Activated naive CD4-positive, alpha-beta T cell treated with anti-CD3 and anti-CD28 coated beads, Interleukin-2, amount 50 U/mL, for 16 hours (primary cell): ENCODE measurements around the gene SLAIN1.

Experiments
- DNase-seq: peaks from one replicate; pipeline ENCODE4 v3.0.0-alpha.2; 2020

Gene SLAIN1

DNA sequence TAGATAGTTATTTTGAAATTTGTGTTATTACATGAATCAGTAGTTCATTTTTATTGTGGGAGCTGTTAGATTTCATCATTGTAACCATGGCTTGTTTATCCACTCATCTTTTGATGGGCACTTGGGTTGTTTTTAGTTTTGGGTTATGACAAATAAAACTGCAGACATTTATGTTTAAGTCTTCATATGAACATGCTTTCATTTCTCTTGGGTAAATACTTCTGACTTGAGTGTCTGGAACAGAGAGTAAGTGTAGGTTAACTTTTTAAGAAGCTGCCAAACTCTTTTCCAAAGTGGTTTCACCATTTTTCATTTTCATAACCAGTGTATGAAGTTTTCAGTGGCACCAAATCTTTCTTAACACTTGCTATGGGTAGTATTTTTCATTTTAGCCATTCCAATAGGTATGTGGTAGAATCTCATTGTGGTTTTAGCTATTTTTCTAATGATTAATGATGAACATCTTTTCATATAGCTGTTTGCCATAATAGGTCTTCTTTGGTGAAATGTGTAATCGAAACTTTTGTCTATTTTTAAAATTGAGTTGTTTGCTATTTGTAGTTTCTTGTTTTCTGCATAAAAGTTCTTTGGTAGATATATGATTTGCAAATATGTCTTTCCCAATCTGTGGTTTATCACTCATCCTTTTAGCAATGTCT, 17.9 kb downstream of the SLAIN1 start:
- no peak for DNase-seq

DNA sequence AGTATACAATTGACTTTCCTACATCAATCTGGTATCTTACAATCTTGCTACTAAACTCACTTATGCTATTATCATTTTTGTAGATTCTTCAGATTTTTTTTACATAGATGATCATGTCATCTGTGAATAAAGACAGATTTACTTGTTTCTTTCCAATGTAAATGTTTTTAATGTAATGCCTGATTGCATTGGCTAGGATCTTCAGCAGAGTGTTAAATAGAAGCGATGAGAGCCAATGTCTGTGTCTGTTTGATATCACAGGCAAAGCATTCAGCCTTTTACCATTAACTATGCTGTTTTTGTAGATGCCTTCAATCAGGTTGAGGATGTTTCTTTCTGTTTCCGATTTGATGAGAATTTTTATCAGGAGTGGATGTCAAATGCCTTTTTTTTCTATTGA, 19.2 kb downstream of the SLAIN1 start:
- DNase-seq, result no peak

DNA sequence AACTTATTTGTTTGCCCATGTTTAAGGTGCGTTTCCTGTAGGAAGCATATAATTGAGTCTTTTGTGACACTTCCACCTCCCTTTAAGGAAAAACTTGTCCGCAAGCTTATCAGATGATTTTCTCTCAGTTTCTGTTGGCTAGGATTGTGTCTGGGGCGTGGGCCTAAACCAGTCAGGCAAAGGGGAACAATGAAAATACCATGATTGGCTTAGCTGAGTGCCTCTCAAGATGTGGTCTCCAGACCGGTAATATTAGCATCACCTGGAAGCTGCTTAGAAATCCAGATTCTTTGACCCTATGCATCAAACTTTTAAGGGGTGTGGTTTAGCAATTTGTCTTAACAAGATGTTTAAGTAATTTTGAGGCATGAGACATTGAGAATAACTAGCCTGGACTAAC, 20.0 kb downstream of the SLAIN1 start:
- DNase-seq, result no peak

DNA sequence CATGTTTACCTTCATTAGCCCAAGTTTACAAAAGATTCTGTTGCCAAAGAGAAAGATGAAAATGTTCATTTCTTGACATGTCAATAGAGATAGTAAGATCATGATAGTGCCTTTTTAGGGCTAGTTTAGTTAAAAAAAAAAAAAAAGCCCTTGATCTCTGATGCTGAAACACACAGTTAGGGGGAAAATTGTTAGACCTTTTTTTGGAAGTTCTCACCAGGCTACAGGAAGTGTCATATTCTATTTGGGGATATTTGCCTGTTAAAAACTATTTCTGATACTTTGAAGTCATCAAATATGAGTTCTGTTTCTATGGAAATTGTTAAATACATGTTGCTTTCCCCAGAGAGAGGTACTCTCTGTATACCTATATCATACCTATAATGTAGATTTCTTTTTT, 21.6 kb downstream of the SLAIN1 start:
- no peak for DNase-seq

DNA sequence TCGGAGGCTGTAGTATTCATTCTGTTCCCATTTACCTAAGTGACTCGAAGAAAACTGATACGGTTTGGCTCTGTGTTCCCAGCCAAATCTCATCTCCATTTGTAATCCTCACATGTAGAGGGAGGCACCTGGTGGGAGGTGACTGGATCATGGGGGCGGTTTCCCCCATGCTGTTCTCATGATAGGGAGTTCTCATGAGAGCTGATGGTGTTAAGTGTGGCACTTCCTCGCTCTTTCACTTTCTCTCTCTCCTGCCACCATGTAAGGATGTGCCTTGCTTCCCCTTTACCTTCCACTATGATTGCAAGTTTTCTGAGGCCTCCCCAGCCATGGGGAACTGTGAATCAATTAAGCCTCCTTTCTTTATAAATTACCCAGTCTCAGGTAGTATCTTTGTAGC, 23.5 kb downstream of the SLAIN1 start:
- no peak for DNase-seq

DNA sequence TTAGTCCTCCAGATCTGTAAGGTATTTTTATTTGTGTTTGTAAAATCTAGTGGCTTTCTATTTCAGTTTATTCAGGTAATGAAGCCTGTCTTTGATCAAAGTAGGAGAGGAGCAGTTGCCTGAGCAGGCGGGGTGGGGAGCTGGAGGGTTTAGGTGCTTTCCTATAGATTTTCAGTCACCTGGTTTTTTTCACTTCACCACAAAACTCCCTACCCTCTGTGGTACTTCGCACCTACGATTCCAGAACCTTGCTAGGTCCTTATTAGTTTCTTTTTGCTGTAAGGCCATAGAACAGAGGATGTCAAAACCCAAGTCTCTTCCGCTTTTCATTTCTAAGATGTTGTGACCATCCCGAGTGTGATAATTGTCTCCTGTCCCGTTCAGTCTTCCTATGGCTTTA, 26.6 kb downstream of the SLAIN1 start:
- no peak for DNase-seq

DNA sequence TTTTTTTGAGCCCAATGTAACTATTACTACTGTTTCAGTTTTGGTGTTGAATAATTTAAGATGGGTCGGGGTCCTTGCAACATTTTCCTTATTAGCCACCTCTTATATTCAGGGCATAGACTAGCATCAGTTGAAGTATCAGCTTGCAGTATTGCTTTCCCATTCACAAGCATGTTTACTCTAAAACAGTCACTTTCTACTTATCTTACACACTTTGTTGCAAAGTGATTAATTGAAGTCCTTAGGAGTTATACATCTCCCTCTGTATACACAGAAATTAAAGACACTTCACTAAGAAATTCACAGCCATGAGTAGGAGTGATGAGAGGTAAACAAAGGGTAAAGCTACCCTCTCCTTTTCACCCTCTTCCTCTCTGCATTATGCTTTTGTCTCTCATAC, 27.6 kb downstream of the SLAIN1 start:
- no peak for DNase-seq

DNA sequence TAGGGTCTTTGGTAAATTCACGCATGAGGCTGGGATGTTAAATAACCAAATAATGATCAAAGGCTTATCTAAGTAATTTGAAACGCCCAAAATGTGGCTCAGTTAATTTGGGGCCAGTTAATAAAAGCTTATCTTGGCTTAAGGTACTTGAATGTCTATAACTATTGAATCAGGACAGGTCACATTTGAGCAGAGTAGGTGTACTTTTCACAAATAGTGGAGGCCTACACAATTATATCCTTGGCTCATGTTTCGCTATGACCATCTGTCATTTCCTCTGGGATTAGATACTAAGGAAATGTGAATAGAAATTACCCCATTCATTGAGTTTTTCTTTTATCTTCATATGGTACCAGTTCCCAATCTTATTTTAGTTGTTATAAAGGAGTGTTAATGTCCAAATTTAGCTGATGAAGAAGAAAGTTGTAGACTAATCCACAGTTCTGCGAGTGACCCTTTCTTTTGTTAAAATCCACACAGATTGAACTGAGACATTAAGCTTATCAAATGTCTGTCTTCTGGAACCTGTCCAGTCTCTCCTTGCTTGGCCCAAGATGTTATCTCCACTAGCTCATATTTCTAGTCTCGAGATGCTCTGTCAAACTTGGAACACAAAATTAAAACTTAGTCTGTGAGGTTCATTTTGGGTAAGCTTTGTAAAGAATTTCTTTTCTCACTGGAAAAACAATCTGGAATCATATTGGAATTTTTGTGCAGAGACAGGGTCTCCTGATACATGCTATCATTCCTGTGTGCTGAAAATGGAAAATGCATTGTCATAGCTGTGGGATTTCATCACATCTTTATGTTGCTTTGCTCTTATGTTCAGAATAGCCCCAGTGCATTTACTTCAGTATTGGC, 31.0 kb downstream of the SLAIN1 start:
- DNase-seq, result no peak

DNA sequence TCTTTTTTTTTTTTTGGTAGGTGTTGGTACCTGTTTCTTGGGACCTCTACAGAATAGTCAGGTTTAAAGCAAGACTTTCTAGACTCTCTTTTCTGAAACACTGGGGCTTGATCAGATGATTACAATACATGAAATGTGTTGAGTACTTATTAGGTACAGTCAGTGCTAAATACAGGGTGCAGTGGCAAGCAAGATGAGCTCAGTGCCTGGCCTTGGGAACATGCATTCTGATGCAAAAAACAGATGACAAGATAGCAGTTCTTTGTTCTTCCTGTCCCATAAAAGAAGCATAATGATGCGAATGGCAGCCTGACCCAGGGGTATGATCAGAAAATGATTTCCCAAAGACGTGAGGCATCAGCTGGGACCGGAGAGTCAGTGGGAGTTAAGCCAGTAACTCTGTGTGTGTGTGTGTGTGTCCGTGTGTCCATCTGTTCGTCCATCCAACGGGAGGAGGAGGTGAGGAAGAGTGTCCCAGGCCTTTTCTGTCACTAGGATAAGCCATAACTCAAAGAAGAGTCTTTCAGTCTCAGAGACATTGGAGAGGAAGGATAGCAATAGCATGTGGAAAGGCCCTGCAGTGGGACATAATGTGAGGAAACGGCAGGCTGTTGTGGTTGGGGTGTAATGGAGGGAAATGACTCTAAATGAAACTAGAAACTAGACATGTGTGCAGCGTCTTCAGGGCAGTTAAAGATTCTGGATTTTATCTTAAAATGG, 32.2 kb downstream of the SLAIN1 start:
- DNase-seq, result no peak

DNA sequence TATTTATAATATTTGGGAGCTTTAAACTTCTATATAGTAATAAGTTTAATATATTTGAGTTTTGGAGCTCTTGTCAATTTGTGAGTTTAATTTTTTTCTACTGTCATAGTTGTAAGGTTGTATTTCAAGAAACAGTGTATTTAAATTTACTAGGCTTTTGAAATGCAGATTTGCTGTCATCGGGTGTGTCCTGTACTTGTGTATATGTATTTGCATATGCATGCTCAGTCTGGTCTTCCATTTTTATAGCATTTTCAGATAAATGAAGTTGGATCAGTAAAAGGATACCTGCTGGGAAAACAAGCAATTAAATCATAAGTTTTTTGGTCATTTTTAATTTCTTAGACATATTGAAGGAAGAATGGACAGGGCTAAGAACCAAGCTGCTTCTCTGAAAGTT, 33.1 kb downstream of the SLAIN1 start:
- no peak for DNase-seq

DNA sequence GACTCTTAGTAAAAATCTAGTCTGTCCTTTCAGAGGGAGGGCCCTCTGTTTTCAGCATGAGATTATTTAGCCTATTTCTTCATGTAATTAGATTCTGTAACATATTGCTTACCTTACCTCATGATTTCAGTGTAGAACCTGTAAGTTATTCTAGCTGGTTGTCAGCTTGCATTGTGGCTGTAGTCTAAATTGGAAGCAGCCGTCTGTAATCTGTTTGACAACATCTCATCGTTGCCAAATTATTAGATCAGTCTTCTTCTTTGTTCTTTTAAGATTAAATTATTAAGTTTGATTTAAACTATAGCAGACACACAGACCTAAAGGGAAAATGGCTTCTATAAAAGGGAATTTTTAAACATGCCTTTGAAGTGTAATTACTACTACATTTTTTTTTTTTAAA, 34.8 kb downstream of the SLAIN1 start:
- DNase-seq, result no peak

DNA sequence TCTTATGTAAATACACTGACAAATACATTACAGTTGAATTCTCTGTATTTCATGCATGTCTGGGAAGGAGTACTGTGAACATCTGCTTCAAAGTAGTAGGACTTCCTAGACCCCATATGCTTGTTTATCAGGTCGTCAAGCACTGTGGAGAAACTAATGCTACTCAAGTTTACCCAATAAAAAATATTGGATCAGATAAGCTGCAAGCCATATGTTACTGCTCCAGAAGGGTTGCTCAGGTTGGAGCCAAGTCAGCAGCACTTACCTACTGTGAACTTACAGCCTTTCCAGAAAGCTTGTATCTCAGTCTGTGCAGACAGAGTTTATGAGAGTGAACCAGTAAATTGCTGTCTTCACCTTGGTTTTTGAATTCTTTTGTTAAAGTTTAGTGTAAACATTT, 36.2 kb downstream of the SLAIN1 start:
- DNase-seq, result no peak

DNA sequence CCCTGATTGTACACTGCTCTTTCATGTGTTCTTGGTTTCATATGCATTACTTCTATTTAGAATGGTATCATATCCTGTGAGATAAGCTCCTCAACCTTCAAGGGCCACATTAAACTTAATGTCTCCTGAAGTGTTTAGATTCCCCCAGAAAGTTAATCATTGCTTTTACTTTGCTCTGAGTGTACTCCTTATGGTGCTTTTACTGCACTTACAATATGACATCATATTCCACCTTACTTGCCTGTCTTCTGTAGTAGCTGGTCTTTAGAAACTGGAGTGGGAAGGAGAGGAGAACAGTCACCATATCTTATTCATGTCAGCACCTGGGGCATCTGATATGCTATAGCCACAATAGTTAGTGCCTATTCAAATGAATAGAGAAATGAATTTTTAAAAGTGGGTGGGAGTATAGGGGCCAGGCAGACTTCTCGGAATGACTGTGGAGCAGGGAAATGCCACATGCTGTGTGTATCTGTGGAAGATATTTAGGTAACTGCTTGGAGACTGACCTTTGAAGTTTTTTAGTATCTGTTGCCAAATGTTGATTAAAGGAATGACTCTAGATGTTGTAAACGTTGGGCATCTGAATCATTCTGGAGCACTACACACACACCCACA, 40.2 kb downstream of the SLAIN1 start:
- no peak for DNase-seq

DNA sequence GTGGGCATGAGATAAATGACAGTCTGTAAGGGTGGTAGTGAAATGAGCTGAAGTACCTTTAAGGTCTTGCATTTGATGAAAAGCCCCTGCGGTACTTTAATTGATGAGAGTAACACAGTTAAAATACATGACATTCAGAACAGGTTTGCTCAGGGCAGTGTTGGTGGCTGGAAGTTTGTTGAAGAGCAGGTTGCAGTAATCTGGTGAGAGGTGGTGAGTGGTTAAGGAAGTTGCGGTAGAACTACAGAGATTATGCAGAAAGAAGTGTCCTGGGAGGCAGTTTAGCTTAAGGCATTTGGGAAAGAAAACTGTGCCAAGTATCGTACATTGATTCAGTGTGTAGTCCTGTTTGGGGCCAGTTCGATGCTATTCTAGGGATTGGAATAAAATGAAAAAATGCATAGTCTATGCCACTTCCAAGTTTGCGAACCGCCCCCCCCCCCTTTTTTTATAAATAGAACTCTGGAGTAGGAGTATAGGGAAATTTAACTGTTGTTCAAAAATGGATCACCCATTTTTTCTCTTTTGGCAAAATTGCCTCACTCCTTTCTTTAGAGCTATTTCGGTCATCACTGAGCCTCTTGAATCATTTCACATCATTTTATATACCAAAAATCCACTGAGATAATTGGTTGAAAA, 42.7 kb downstream of the SLAIN1 start:
- DNase-seq, result no peak

DNA sequence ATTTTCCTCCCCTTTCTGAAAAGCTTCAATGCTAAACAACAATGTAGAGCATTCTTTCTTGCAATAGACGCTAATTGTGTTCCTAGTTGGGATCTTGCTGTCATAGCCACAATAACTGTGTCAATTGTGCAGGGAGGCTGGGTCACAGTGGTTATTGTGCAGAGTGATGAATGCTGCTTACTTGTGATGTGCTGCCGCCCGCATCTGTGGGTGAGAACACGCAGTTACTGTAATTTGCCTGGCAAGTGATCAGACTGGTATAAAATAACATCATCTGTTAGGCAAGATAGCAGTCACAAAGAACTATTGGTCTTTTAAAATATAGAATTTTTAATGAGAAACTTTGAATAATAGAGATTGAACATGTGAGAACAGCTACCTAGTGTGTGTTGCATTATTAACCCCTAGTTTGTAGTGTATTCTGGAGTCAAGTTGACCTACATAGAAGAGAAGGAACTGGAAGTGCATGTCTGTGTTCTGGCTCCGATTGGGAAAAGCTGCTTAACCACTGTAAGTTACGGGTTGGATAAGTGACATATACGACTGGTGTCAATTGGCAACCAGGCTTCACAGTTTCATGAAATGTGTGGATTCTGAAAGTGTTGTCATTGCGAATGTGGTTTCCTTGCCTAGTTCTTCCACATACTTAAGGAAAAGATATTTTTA, 43.6 kb downstream of the SLAIN1 start:
- no peak for DNase-seq

DNA sequence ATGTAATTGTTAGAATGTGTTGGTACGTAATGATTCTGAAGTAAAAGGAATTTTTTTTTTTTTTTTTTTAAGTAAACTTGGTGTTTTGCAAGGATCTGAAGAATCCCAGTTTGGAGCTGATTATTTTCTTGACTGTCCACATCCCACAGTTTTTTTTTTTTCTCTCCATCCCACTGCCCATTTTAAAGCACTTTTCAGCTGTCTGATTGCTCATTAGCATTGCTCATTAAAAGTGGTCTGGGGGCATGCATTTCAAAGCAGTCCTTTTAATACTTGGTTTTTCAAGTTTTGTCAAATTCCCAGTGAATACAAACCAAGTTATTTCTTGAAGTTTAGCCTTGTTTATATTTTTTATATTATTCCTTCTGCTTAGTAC, 44.1 kb downstream of the SLAIN1 start:
- DNase-seq, result no peak

DNA sequence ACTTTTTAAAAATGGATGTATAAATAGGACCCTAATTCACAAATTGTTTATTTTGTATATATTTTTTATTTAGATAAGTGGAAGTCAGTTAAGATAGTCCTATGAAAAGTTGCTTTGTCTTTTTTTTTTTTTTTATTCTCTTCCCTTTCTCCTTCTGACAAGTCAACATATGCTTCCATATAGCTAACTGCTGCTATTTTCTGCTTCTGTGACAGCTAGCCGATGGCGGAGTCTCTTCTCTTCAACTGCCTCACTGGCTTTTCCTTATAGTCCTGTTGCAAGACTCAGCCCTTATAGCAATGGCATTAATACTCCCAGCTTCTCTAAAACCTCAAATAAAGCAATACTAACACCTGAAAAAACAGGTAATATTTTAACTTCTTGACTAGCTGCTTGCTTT, 45.3 kb downstream of the SLAIN1 start:
- DNase-seq, result no peak

DNA sequence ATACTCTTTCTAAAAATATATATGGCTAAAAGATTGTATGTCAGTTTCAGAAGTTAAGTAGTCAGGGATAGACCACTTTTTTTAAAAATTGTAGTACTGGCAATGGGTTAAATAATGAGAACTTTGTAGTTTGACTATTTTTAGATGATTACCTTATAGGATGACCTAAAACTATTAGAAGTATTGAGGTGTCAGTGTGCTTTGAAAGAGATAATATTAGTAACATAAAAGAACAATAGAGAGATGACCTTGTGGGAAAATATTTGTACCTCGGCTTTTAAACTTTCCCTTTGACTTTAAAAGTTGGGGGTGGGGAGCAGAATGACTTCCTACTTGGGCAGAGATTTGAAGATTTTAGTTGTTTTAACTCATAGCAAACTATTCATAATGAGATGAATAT, 48.3 kb downstream of the SLAIN1 start:
- DNase-seq, result no peak

DNA sequence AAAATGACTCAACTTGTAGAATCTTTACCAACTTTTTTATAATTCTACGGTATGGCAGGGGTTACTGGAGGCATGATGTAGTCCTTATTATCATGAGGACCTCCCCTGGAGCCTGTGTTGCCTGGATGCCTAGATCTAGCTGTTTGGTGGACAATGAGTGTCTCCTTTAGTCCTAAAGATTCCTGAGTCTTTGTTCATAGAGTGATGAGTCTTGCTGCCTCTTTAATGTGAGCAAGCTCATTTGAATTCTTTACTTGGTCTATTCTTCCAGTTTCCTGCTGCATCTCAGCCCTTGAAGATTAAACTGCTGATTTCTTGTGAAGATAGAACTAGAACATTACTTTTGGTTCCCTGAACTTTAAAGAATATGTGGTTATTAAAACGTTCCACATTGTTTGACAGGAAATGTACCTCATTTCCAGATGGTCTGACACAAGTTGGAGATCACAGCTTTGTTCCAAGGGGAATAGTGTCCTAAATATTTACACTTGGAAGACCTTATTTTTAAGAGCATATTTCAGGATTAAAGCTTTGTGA, 51.9 kb downstream of the SLAIN1 start:
- DNase-seq, result no peak

DNA sequence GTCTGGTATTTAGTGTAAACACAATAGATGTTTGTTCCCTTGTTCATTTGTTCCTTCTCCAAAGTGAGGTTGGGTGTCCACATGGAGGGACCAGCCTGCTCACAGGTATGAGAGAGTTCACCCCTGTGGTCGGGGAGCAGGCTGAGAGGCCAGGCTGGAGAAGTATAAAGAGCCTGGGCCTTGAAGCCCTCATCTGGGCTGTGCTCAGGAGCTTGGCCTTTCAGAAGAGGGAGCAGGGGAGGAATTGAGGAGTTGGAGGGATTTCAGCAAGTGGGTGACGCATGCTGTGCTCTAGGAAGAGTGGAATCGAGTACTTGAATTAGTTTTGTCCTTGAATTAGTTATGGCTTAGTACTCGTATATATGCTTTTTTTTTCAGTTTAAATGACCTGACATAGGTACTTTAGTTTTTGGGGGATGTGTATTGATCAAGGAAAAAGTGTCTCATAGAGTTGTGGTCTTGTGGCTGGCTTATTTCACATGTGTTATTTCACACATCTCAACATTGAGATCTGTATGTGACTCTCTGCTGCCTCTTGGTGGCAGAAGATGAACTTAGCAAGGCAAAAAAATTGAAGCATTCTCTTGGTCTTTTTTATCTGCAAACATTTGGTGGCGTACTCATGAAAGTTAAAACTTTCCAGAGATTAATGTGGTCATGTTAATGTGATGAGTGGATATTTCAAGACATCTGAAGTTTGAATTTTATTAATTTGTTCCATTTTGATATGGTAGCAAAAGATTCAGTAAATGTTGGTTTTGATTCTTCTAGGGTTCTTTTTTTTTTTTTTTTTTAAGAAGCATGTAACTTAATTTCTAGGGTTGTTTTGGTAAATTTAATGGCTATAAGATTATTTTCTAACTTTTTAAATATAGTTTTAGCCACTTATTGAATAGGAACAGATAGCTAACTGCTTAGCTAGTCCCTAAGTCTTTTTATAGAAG, 54.3 kb downstream of the SLAIN1 start:
- peak; percentile 33 for DNase-seq

DNA sequence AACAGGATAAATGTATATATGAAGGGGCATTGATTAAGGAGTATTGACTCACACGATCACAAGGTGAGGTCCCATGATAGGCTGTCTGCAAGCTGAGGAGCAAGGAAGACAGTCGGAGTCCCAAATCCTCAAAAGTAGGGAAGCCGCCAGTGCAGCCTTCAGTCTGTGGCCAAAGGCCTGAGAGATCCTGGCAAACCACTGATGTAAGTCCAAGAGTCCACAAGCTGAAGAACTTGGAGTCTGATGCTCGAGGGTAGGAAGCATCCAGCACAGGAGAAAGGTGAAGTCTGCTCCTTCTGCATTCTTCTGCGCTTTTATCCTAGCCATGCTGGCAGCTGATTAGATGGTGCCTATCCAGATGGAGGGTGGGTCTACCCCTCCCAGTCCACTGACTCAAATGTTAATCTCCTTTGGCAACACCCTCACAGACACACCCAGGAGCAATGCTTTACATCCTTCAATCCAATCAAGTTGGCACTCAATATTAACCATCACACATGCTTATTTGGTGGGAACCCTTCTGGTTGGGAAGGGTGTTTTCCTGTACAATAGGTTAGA, 55.1 kb downstream of the SLAIN1 start:
- no peak for DNase-seq
